Esophagus squamous epithelium (tissue), 5 donors: ENCODE measurements around the gene NRXN3. TPM values are rescaled to one million over a fixed set of nuclear protein-coding genes. Genes with fewer than 3 reads are reported as not detected.

Experiments
- DNase-seq: peaks from one replicate; lab custom pipeline; 2025; lab: John Stamatoyannopoulos, UW
- H3K27ac ChIP-seq, 4 donors: fragments of 200-600 bp; sonication (generic); one replicate each; pipeline ENCODE4 v1.5.1; 2016 to 2019; ENCODE audit warnings: mild to moderate bottlenecking in 1 of 4
- H3K27me3 ChIP-seq, 4 donors: fragments of 200-600 bp; sonication (generic); 1 replicate in 3 of 4; 2 replicates in 1 of 4; pipeline versions ENCODE4 v1.5.1 to v1.6.0; 2017 to 2021; ENCODE audit warnings: antibody characterized with exemption in 1 of 4
- H3K36me3 ChIP-seq, 3 donors: fragments of 200-600 bp; sonication (generic); one replicate each; pipeline ENCODE4 v1.5.1; 2016 to 2019
- H3K4me1 ChIP-seq, 3 donors: fragments of 200-600 bp; sonication (generic); one replicate each; pipeline ENCODE4 v1.5.1; 2017 to 2019
- H3K4me3 ChIP-seq, 4 donors: fragments of 200-600 bp; sonication (generic); 1 replicate in 3 of 4; 2 replicates in 1 of 4; pipeline ENCODE4 v1.5.1; 2016 to 2019; ENCODE audit warnings: mild to moderate bottlenecking in 2 of 4, moderate library complexity in 1 of 4
- H3K9me3 ChIP-seq, 3 donors: fragments of 200-600 bp; sonication (generic); one replicate each; pipeline ENCODE4 v1.5.1; 2016 to 2019
- POLR2A ChIP-seq, 4 donors: fragments of 450-650 bp; IDR thresholded peaks; one replicate each; pipeline ENCODE4 v1.6.1; 2017; ENCODE audit warnings: antibody characterized with exemption in 4 of 4, mild to moderate bottlenecking in 4 of 4, moderate library complexity in 3 of 4
- WGBS, 2 donors: methylation state at CpG; one replicate each; pipeline ENCODE4 v1.1.5; 2018; 5-methylcytosine and 5-hydroxymethylcytosine counted together
- intact Hi-C: fragments of 100-400 bp; cut with DNase I; formaldehyde crosslinking; loops from one replicate; pipeline ENCODE4 v1.15.0; 2022
- total RNA-seq, 4 donors: library from RNA; depleted of rRNA; stranded (reverse); fragments of >200 nt; gene quantifications; one replicate each; pipeline ENCODE4 v1.1.0, GENCODE V29; 2016
- TF ChIP-seq, protein P1 (sequence below), 6 experiments: fragments of 450-650 bp in 4 of 6; fragments of 200-600 bp in 2 of 6; sonication (generic) in 2 of 6; IDR thresholded peaks; one replicate each; pipeline ENCODE4 v1.5.1; 2016 to 2019; ENCODE audit warnings: antibody characterized with exemption in 6 of 6, mild to moderate bottlenecking in 4 of 6, moderate library complexity in 4 of 6
- donor health status: DM: yes; HTN: yes; CAD: no.

Gene NRXN3
- total RNA-seq, 4 donors from 2014 or later = 0.30 to 15.8 (median 1.5) TPM

DNA sequence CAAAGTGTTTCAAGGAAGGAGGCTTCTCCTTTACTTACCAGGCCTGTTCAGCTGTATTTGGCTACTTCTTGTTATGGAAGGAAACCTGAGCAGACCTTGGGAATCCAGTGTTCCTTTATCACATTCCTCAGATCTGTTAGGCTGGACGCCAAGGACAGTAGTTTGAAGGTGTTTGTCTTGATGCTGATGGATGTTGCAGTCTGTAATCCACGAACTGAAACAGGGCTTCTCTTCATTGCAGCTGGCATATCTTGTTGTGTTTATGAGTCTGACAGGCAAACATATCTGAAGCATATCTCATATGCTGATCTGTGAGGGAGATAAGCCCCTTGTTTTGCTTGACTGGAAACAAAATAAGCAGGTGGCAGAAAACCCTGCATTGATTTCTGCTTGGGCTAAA, 904.3 kb downstream of the NRXN3 start:
- no peaks in the 10 kb centered on the region for H3K36me3 ChIP-seq
- H3K9me3 ChIP-seq = no peaks in the 10 kb centered on the region
- TF ChIP-seq, protein P1, sequence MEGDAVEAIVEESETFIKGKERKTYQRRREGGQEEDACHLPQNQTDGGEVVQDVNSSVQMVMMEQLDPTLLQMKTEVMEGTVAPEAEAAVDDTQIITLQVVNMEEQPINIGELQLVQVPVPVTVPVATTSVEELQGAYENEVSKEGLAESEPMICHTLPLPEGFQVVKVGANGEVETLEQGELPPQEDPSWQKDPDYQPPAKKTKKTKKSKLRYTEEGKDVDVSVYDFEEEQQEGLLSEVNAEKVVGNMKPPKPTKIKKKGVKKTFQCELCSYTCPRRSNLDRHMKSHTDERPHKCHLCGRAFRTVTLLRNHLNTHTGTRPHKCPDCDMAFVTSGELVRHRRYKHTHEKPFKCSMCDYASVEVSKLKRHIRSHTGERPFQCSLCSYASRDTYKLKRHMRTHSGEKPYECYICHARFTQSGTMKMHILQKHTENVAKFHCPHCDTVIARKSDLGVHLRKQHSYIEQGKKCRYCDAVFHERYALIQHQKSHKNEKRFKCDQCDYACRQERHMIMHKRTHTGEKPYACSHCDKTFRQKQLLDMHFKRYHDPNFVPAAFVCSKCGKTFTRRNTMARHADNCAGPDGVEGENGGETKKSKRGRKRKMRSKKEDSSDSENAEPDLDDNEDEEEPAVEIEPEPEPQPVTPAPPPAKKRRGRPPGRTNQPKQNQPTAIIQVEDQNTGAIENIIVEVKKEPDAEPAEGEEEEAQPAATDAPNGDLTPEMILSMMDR (IDR thresholded peaks at IDR 0.05) = no peak
- TF ChIP-seq POLR2A (IDR thresholded peaks at IDR 0.05) = no peak
- H3K4me1 ChIP-seq = peaks cover 0 to 6% (median 0%) of the 10 kb centered on the region in 3 donors
- H3K27ac ChIP-seq = no peak overlapping the region
- WGBS, 2 donors = 31 to 36% methylated on average over 2 of the region's 2 CpGs
- intact Hi-C loops = no loop called here
- H3K4me3 ChIP-seq = no peak overlapping the region
- H3K27me3 ChIP-seq = no peaks in the 10 kb centered on the region
- DNase-seq = no peak

DNA sequence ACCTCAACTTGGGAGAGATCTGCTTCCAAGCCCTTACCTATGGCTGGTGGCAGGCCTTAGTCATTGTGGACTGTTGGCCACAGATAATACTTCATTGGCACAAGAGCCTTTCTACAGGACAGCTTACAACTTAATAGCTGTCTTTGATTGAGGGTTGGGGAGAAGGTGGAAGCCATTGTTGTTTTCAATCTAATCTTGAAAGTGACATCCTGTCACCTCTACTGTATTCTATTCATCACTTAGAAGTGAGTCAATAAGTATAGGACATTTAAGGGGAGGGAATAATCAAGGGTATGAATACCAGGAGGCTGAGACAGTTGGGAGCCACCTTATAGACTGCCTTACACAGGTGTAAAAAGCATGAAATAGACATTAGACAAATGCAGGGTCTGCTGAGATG, 906.3 kb downstream of the NRXN3 start:
- intact Hi-C loops = no loop called here
- H3K27ac ChIP-seq = no peak overlapping the region
- TF ChIP-seq, protein P1 (IDR thresholded peaks at IDR 0.05) = no peak
- no peak for TF ChIP-seq POLR2A (IDR thresholded peaks at IDR 0.05)

DNA sequence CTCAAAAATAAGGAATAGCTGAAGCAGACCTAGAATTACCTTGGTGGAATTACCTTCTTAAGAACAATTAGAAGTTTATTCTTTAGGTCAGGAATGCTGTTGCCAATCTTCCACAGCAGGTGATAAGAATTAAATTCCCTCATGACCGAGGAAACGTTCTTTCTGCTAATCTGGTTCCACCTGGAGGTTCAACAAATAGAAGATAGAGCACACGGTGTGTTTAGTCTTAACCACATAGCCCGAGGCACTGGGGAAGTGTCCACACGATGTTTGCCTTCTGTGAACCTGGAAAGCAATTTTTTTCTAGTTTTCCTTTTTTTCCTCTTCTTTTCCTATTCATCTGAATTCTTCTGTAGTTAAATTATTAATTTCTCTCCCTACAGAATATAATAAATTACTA, 906.9 kb downstream of the NRXN3 start:
- intact Hi-C loops = no loop called here
- no peaks in the 10 kb centered on the region for H3K9me3 ChIP-seq
- DNase-seq = no peak
- H3K27me3 ChIP-seq = no peaks in the 10 kb centered on the region
- peaks cover 0 to 21% (median 0%) of the 10 kb centered on the region in 3 donors for H3K4me1 ChIP-seq
- no peak for TF ChIP-seq POLR2A (IDR thresholded peaks at IDR 0.05)
- TF ChIP-seq, protein P1 (IDR thresholded peaks at IDR 0.05) = no peak
- WGBS, 2 donors = 27 to 51% methylated on average over 5 of the region's 5 CpGs
- H3K36me3 ChIP-seq = no peaks in the 10 kb centered on the region
- no peak overlapping the region for H3K4me3 ChIP-seq
- H3K27ac ChIP-seq = no peak overlapping the region

More for the DNA sequence above, 906.3 kb downstream of the NRXN3 start:
- Histone ChIP-seq H3K9me3 (no peaks in the 10 kb centered on the region), H3K36me3 (no peaks in the 10 kb centered on the region), H3K27me3 (no peaks in the 10 kb centered on the region), H3K4me1 (peaks cover 0 to 21% (median 0%) of the 10 kb centered on the region in 3 donors), H3K4me3 (no peak overlapping the region)
- DNase-seq = no peak

DNA sequence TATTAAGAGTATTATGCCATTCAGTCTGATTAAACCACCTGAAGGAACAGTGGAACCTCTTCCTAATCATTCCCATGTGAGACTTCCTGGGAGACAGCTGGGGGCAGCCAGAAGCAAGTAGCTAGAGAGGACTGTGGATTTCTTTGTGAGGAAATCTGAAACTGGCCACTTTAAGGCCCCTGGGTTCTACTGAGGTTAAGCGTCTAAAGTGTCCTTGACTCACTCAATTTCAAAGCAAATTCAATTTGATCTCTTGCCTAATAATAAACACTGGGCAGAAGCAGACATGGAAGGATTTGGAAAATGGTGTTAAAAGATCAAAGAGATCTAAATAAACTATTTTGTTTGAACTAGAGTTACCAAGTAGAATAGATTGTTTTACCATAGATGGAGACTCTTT, 909.9 kb downstream of the NRXN3 start:
- no peak for TF ChIP-seq POLR2A (IDR thresholded peaks at IDR 0.05)
- TF ChIP-seq, protein P1 (IDR thresholded peaks at IDR 0.05) = no peak

DNA sequence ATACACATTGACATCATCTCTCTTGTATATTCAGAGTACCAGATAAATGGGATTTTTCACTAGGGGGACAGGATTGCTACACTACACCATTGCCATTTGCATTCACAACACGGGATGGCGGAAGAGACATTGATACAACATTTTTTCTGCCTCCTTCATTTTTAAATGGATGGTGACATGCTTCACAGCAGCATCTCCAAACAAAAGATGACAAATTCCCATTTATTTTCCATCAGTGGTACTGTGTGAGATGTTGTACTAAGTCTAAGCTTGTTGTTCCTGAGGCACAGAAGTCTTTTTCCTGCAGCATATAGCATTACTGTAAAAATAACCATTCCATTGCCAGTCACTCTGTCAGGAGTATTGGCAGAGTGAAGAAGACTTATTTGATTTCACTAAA, 912.7 kb downstream of the NRXN3 start:
- H3K27me3 ChIP-seq = no peaks in the 10 kb centered on the region
- TF ChIP-seq POLR2A (IDR thresholded peaks at IDR 0.05) = no peak
- TF ChIP-seq, protein P1 (IDR thresholded peaks at IDR 0.05) = no peak
- H3K36me3 ChIP-seq = no peaks in the 10 kb centered on the region
- no peaks in the 10 kb centered on the region for H3K9me3 ChIP-seq
- WGBS, 2 donors = 65 to 82% methylated on average over 2 of the region's 2 CpGs
- no peak overlapping the region for H3K4me3 ChIP-seq
- DNase-seq = no peak
- H3K4me1 ChIP-seq = peaks cover 0 to 15% (median 0%) of the 10 kb centered on the region in 3 donors
- no peak overlapping the region for H3K27ac ChIP-seq
- intact Hi-C loops = no loop called here

More for the DNA sequence above, 909.9 kb downstream of the NRXN3 start:
- no peak for DNase-seq
- H3K27ac ChIP-seq = peak overlapping the region in 1 of 4 donors; percentile 23
- H3K27me3 ChIP-seq = no peaks in the 10 kb centered on the region
- peaks cover 0 to 21% (median 0%) of the 10 kb centered on the region in 3 donors for H3K4me1 ChIP-seq
- H3K9me3 ChIP-seq = no peaks in the 10 kb centered on the region
- no peak overlapping the region for H3K4me3 ChIP-seq
- 58 to 60% methylated on average over 1 of the region's 1 CpG for WGBS, 2 donors
- intact Hi-C loops = no loop called here
- no peaks in the 10 kb centered on the region for H3K36me3 ChIP-seq
